ENCODE measurements around the gene C19orf12. TPM values are rescaled to one million over a fixed set of nuclear protein-coding genes. Genes with fewer than 3 reads are reported as not detected.
A peak's percentile ranks its signal among the peaks of the same experiment; 100 is the strongest.

Gene C19orf12
- total and polyA plus RNA-seq, 2 of the 4 experiments (the other 2 are of a cell fraction): 16.3 to 24.0 TPM

DNA sequence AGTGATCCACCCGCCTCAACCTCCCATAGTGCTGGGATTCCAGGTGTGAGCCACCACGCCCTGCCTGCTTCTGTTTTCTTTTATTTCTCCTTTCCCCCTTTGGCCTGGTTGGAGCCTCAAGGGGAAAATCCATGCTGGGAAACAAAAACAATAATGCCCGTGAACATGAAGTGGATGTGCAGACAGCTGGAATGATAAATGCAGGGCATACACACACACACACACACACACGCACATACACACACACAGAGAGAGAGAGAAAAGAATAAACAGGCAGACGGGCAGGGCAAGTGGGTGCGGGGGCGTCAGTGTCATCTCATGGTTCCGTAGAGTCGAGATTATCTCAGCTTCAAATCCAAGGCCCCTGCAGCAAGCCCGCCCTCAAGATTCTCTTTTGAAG is 54.2 kb downstream of the C19orf12 start:
- peak overlapping the region; percentile 17 for H2BK5ac ChIP-seq (ENCODE audit: low read depth, low read length, poor library complexity, severe bottlenecking)
- H2AFZ ChIP-seq (replicated peaks; ENCODE audit: low read length, poor library complexity): peak overlapping the region; percentile 67
- H3K9me3 ChIP-seq (ENCODE audit: control insufficient read depth, insufficient read depth, low read length): no peaks in the 10 kb centered on the region
- 100% methylated on average over 1 of the region's 10 CpGs; no CpG with 5 or more reads in 1 of the 2 experiments for WGBS, 2 experiments (ENCODE audit: extremely low coverage in 2 of 2, insufficient read length in 1 of 2)
- H3K4me3 ChIP-seq (ENCODE audit: insufficient read depth, low read depth, low read length): no peak overlapping the region
- peak overlapping the region; percentile 11; the same call in 1 of the 2 replicates for H4K91ac ChIP-seq (ENCODE audit: insufficient read depth, low read depth, low read length)
- no peak overlapping the region for H4K5ac ChIP-seq (ENCODE audit: low read depth, low read length)
- peaks cover 0 to 10% of the 10 kb centered on the region in 2 experiments; a peak in 1 of 4 replicates for H3K79me1 ChIP-seq (ENCODE audit: low read depth in 1 of 2, low read length in 2 of 2)
- H3K27me3 ChIP-seq (ENCODE audit: control insufficient read depth, insufficient read depth, low read length): no peaks in the 10 kb centered on the region; the same call in 1 of the 2 replicates
- H3K14ac ChIP-seq (replicated peaks; ENCODE audit: low read depth, low read length): 0 out of 2 replicates have a peak overlapping the region, but pooled peaks have one; percentile 30
- no peak overlapping the region for H3K23ac ChIP-seq (ENCODE audit: low read depth, low read length)
- H4K20me1 ChIP-seq (ENCODE audit: insufficient read depth, low read length): no peaks in the 10 kb centered on the region
- H2AK5ac ChIP-seq (ENCODE audit: low read depth, low read length): peak overlapping the region; percentile 80; the same call in 1 of the 2 replicates
- no peak for ATAC-seq (ENCODE audit: low read depth)
- H3K4ac ChIP-seq (ENCODE audit: low read depth, low read length): peak overlapping the region; percentile 52; the same call in 1 of the 2 replicates
- peak overlapping the region; percentile 76; the same call in 1 of the 3 replicates for H2BK15ac ChIP-seq (ENCODE audit: low read depth, low read length)
- DNase-seq: no peak
- no peak overlapping the region for H3K56ac ChIP-seq (ENCODE audit: extremely low read depth, insufficient read depth, low read length)
- intact Hi-C loops (cut with micrococcal nuclease) (no loop called here), in situ Hi-C loops (cut with MboI; ENCODE audit: low sequenced_read_pairs) (no loop called here), dilution Hi-C loops (cut with HindIII; ENCODE audit: low sequenced_read_pairs, unreplicated experiment) (no loop called here)
- H2BK20ac ChIP-seq (ENCODE audit: low read depth, low read length): no peak overlapping the region; the same call in 1 of the 2 replicates
- peaks cover 12% of the 10 kb centered on the region for H3K9me1 ChIP-seq (ENCODE audit: insufficient read depth, low read length)
- no peak overlapping the region for H3K9ac ChIP-seq (ENCODE audit: low read depth, low read length)
- no peak overlapping the region; a peak in 2 of 4 replicates for H4K8ac ChIP-seq (ENCODE audit: low read depth in 2 of 2, low read length in 2 of 2)
- ChIA-PET CTCF (interaction anchor here (2.2 kb wide), 1 partner anchor 56 kb away, joined by 7 read pairs; no protein-coding TSS in a partner anchor), POLR2A (ENCODE audit: unreplicated experiment) (no interaction called here)
- TF ChIP-seq MXI1 (IDR thresholded peaks at IDR 0.05; ENCODE audit: borderline replicate concordance, low read depth, low read length) (no peak), CHD1 (IDR thresholded peaks at IDR 0.05; ENCODE audit: low read depth, low read length) (no peak), CEBPB (IDR thresholded peaks at IDR 0.05; ENCODE audit: low read depth, low read length) (no peak), MAFK (IDR thresholded peaks at IDR 0.05; ENCODE audit: low read depth, low read length) (no peak), RAD21 (IDR thresholded peaks at IDR 0.05; ENCODE audit: low read length) (no peak), RFX5 (IDR thresholded peaks at IDR 0.05; ENCODE audit: low read depth, low read length) (no peak), POLR2A (IDR thresholded peaks at IDR 0.05; ENCODE audit: low read depth, low read length) (no peak)
- TF ChIP-seq, protein P1, sequence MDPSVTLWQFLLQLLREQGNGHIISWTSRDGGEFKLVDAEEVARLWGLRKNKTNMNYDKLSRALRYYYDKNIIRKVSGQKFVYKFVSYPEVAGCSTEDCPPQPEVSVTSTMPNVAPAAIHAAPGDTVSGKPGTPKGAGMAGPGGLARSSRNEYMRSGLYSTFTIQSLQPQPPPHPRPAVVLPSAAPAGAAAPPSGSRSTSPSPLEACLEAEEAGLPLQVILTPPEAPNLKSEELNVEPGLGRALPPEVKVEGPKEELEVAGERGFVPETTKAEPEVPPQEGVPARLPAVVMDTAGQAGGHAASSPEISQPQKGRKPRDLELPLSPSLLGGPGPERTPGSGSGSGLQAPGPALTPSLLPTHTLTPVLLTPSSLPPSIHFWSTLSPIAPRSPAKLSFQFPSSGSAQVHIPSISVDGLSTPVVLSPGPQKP (IDR thresholded peaks at IDR 0.05; ENCODE audit: borderline replicate concordance, low read depth, low read length): no peak
- TF ChIP-seq, protein P2, sequence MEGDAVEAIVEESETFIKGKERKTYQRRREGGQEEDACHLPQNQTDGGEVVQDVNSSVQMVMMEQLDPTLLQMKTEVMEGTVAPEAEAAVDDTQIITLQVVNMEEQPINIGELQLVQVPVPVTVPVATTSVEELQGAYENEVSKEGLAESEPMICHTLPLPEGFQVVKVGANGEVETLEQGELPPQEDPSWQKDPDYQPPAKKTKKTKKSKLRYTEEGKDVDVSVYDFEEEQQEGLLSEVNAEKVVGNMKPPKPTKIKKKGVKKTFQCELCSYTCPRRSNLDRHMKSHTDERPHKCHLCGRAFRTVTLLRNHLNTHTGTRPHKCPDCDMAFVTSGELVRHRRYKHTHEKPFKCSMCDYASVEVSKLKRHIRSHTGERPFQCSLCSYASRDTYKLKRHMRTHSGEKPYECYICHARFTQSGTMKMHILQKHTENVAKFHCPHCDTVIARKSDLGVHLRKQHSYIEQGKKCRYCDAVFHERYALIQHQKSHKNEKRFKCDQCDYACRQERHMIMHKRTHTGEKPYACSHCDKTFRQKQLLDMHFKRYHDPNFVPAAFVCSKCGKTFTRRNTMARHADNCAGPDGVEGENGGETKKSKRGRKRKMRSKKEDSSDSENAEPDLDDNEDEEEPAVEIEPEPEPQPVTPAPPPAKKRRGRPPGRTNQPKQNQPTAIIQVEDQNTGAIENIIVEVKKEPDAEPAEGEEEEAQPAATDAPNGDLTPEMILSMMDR (conservative IDR thresholded peaks at IDR 0.05; ENCODE audit: low read depth, low read length): no peak
- H2BK120ac ChIP-seq (ENCODE audit: low read depth, low read length): peak overlapping the region; percentile 10; the same call in 1 of the 2 replicates
- H3K4me2 ChIP-seq (ENCODE audit: low read depth, low read length): no peak overlapping the region
- peaks cover 19% of the 10 kb centered on the region for H3K4me1 ChIP-seq (ENCODE audit: control insufficient read depth, insufficient read depth, low read length)
- H3K36me3 ChIP-seq (ENCODE audit: control insufficient read depth, insufficient read depth, low read length): no peaks in the 10 kb centered on the region
- no TSS peak for BruUV-seq (replicated peaks)
- no peak overlapping the region for H3K27ac ChIP-seq (ENCODE audit: insufficient read depth, low read length)
- peak overlapping the region; percentile 9 for H2AK9ac ChIP-seq (replicated peaks; ENCODE audit: low read depth, low read length, poor library complexity)
- H3K18ac ChIP-seq (ENCODE audit: low read depth, low read length): no peak overlapping the region; the same call in 1 of the 2 replicates
